Retinal pigment epithelial cell (primary cell): ENCODE data around the gene NPB.

Experiments used
- DNase-seq: peaks from one replicate; pipeline ENCODE4 v3.0.0-alpha.2; 2010; ENCODE audit warnings: low read depth
- H3K4me3 ChIP-seq: 2 replicates; pipeline ENCODE4 v1.5.1; 2011; ENCODE audit warnings: mild to moderate bottlenecking, low read length, control low read depth, moderate library complexity
- TF ChIP-seq, protein P1 (sequence below): conservative IDR thresholded peaks from 2 replicates; pipeline ENCODE4 v1.5.1; 2011; ENCODE audit warnings: low read depth, low read length, control low read depth, inconsistent platforms

Gene NPB

DNA sequence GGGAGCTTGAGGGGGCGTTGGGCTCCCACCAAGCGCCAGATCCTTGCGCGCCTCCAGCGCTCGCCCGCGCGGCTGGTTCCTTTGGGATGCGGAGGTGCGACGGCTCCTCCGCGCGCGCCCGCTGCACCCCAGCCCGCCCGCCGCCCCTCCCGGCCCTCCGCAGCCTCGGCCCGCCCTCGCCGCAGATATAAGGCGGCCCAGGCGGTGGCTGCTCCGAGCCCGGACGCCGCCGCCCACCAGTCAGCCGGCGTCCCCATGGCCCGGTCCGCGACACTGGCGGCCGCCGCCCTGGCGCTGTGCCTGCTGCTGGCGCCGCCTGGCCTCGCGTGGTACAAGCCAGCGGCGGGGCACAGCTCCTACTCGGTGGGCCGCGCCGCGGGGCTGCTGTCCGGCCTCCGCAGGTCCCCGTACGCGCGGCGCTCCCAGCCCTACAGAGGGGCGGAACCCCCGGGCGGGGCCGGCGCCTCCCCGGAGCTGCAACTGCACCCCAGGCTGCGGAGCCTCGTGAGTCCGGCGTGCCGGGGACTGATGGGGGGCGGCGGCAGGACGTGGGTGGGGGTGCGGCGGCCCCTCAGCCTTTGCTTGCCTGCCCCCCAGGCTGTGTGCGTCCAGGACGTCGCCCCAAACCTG lies at the start of gene NPB:
Gene NPB, plus strand, starts transcription at position 216 of the 630 bp plus-strand sequence. Its CDS starts 40 bp downstream, at position 256.
- TF ChIP-seq, protein P1, sequence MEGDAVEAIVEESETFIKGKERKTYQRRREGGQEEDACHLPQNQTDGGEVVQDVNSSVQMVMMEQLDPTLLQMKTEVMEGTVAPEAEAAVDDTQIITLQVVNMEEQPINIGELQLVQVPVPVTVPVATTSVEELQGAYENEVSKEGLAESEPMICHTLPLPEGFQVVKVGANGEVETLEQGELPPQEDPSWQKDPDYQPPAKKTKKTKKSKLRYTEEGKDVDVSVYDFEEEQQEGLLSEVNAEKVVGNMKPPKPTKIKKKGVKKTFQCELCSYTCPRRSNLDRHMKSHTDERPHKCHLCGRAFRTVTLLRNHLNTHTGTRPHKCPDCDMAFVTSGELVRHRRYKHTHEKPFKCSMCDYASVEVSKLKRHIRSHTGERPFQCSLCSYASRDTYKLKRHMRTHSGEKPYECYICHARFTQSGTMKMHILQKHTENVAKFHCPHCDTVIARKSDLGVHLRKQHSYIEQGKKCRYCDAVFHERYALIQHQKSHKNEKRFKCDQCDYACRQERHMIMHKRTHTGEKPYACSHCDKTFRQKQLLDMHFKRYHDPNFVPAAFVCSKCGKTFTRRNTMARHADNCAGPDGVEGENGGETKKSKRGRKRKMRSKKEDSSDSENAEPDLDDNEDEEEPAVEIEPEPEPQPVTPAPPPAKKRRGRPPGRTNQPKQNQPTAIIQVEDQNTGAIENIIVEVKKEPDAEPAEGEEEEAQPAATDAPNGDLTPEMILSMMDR, result no peak
- DNase-seq, result no peak
- H3K4me3 ChIP-seq, result peak within 1 kb of the TSS; percentile 18

DNA sequence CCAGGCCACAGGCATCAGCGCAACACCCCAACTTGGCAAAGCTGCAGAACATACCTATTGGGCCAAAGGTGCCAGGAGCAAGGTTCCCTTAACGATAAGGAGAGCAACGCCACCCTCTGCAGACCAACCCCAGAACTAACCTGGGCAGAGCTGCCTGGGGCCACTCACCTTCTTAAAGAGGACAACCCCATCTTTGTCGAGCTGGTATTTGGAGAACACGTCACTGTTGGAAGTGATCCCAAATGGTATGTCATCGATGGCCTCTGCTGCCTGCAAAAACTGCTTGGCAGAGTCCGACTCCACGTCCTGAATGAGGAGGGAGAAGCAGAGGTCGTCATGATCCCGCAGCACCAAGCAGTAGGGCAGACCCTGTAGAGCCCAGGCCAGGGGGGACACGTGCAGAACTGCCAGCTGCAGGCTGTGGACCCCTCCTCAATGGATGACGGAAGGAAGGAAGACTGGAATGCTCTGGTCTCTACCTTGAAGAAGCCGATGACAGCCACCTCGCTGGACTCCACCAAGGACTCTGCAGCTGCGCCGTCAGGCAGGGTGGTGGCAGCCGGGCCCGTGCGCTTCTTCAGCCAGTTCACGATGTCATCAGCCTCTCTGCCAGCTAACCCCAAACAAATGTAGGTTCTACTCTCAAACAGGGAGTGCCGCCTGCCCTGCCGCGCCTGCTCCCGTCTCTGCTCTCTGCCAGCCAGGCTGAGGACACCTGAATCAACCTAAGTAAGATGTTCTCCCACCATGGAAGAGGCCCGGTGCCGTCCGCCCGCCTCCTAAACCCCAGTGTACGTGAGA lies 46.9 kb upstream of the NPB start:
- no peak overlapping the region for H3K4me3 ChIP-seq
- DNase-seq, result no peak

GRCh38 chr17:81858170-81858966 lies 43.7 kb upstream of the NPB start:
- TF ChIP-seq, protein P1, result no peak
- no peak overlapping the region for H3K4me3 ChIP-seq
- no peak for DNase-seq

More for the DNA sequence above, 46.9 kb upstream of the NPB start:
- TF ChIP-seq, protein P1, result no peak

DNA sequence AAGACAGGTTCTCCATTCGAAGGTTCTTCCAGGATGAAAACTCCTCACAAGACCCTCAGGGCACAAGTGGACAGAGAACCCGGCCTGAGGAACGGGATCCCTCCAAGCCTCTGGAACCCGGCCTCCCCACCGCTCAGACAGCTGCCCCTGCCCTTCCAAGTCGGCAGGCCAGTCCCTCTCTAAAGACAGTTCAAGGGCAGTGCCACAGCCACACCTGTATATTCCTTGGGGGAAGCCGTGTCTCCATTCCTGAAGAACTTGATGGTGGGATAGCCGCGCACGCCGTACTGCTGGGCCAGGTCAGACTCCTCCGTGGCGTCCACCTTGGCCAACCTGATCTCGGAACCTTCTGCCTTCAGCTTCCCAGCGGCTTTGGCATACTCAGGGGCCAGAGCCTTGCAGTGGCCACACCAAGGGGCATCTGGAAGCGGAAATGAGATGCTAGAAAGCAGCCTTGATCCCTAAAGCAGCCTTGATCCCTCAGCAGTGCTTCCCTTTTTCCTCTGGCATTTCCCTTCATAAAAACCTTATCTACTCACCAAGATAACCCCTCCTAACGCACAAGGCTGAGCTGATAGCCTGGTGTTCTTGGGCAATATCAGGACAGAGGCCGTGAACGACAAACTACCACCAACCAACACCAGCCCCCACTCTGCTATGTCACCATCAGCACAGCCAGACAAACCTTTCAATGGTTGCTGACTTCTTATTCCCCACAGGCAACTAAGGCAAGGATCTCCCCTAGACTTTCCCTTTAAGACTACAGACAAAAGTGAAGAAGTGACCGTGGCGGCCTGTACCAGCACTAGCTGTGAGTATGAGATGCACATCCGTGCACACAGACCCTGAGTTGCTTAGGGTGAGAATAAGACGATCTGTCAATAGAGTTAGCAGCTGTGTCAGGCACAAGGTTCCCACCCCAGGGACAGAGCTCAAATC lies 42.8 kb upstream of the NPB start:
- DNase-seq, result no peak
- peak overlapping the region; percentile 76 for H3K4me3 ChIP-seq
- TF ChIP-seq, protein P1, result no peak

DNA sequence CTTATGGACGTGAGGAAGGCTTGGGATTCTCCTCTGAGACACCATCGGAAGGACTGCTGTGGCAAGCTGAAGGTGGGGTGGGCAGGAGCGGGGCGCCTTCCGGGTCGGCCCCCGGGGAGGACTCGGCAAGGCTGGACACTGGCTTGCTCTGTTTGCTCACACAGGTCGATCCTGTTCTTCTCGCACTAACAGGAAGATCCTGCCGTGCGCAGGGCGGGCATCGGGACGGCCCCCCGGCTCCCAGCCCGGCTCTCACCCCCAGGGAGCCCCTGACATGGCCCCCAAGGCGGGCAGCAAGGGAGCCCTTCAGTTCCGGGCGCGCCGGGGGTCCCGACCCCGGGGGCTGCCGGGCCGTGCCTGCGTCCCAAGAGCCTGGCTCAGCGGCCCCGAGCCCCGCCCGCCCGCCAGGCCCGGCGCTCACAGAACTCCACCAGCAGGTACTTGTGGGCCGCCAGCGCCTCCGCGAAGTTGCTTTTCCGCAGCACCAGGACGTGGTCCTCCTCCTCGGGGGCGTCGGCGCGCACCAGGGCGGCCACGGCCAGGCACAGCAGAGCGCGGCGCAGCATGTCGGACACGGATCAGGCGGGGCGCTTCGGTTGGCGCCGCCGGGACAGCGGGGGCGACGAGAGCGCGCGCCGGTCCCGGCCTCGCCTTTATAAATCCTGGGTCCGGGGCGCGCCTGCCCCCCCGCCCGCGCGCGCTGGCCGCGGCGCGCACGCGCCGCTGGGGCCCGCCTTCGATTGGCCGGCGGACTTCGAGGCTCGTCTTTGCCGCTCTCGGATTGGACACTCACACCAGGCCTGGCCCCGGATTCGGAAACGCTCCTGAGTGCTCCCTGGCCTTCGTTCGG lies 41.9 kb upstream of the NPB start, which contains the start of gene P4HB:
Gene P4HB, minus strand, starts transcription at position 630 of the 850 bp plus-strand sequence. Its CDS starts 64 bp downstream, at position 566.
- peak within 1 kb of the TSS; percentile 78 for H3K4me3 ChIP-seq
- DNase-seq, result no peak
- TF ChIP-seq, protein P1, result no peak
